Stimulated activated CD8-positive, alpha-beta memory T cell treated with anti-CD3 and anti-CD28 coated beads, Interleukin-7, amount 100 ng/mL, for 4 hours (primary cell): Measurements from ENCODE around the gene CFAP107.

ENCODE experiments used
- DNase-seq, 2 donors: peaks; one replicate each; pipeline ENCODE4 v3.0.0-alpha.2; 2020; ENCODE audit warnings: low read depth in 2 of 2

CFAP107 gene

DNA sequence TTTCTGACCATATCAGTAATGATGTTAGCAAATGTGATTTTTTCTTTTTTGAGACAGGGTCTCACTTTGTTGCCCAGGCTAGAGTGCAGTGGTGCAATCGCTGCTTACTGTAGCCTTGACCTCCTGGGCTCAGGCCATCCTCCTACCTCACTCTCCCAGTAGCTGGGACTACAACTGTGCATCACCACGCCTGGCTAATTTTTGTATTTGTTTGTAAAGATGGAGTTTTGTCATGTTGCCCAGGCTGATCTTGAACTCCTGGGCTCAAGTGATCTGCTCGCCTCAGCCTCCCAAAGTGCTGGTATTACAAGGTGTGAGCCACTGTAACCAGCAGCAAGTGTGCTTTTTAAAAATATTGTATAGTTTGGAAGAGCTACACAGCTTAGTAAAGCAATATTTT lies 4.1 kb upstream of the CFAP107 start:
- no peak for DNase-seq

DNA sequence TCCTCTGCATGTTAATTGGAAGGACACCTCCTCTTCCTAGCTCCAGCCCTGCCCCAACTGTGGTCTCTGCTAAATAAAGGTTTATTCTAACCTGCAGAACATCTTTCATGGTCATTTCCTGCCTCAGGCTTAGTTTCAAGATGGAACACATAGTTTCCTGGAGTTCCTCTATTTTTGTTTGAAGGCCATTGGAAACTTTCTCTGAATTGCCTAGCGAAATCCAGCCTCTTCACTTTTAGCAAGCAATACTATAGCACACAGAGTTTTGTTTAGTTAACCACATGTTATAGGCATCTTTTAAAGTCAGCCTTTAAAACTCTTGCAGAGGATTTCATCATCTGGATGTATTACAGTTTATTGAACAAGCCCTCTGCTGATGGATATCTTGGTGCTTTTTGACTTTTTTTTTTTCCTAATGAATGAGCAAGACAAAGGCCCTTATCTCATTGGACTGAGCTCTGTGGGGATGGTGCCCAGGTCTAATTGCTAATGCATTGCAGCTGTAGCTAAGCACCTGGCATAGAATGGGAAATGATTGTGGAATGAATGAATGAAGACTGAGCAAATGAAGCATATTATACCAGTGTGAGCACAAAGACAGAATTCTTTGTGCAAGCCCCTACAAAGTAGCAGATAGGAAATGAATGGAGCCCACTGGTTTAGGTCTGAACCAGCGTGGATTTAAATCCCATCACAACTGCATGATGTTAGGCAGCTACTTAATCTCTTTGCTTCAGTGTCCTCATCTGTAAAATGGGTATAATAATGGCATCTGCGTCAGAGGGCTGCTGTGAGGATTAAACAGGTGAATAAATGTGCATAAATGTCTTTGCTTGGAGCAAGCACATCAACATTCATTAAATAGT lies 641 bp upstream of the CFAP107 start:
- no peak for DNase-seq

DNA sequence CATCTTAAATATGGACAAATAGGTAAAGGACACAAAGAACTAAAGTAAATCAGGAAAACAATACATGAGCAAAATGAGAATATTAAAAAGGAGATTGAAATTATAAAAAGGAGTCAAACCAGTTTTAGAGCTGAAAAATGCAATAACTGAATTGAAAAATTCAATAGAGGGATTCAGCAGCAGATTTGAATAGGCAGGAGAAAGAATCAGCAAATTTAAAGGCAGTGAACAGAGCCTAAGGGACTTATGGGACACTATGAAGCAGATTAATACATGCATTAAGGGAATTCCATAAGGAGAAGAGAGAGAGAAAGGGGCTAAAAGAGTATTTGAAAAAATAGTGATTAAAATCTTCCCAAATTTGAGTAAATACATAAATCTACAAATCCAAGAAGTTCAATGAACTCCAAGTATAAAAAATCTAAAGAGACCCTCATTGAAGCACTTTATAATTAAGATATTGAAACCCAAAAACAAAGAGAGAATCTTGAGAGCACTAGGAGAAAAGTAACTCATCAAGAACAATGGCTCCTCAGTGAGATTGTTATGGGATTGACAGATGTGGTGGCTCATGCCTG lies 2.9 kb downstream of the CFAP107 start:
- no peak for DNase-seq

DNA sequence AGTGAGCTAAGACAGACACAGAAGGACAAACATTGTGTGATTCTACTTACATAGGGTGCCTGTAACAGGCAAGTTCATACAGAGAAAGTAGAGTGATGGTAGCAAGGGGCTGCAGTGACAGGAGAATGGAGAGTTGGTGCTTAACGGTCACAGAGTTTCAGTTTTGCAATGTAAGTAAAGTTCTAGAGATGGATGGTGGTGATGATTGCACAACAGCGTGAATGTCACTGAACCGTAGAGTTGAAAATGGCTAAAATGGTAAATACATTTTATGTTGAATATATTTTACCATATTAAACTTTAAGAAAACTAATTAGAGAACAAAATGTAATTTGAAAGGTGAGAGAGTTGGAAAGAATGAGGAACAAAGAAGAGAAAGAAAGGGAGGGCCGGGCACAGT lies 8.7 kb downstream of the CFAP107 start:
- no peak for DNase-seq

DNA sequence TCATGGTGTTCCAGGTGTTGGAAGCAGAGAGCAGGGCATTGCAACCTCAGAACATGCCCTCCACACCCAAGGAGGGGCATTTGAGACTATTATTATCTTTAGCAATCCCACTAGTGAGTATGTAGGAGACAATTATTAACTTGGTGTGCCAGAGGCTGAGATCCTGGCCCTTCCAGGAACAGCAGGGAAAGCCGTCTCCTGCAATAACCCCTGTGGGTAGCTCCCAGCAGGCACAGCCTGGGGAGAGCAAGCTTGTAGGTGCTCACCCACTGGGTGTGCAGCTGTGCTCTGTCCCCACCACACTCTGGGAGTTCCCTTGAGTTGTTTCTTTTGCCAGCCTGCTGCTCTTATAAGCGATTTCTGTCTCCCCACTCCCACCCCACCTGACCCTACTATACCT lies 10.3 kb downstream of the CFAP107 start:
- no peak for DNase-seq

DNA sequence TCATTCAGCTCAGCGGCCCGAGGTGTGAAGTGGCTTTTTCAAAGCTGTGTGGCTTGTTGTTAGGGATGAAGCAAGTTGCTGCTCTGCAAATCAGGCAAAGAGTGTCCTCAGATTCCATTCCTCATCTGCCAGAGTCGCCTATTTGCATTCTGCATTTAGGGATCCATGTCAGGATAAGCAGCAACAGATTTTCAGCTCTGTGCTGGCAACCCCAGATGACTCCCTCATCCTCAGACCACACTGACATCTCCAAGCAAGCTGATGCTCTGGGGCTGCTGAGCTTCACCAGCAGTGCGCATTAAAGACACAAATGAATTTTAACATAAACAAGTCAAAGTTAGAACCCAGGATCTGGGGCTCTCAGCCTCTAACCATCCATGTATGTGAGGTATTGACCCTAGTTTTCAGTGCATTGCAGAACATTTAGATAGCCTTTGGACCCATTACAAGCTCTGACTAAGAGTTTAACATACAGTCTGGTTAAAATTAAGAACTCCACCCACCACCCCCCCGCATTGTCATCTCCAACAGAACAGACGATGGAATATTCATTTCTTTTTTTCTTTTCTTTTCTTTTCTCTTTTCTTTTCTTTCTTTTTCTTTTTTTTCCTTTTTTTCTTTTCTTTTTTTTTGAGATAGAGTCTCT lies 10.9 kb downstream of the CFAP107 start:
- DNase-seq, result no peak

DNA sequence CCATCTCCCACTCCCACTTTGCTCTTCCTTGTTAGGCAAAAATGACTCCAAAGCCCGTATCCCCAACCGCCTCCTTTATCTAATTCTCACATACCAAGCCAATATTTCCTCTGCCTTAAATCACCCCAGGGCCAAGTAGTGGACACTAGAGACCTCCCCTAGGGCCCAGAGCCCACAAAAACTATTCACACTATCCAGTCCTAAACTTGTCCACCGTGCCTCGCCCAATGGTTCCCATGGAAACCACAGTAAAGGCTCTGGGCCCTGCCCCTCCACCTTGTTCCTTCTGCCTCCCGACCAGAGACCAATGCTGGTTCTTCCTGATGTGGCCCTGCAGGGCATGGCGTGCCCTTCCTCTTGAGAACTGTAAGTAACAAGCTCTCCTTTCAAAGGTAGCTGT lies 11.8 kb downstream of the CFAP107 start:
- DNase-seq, result no peak

DNA sequence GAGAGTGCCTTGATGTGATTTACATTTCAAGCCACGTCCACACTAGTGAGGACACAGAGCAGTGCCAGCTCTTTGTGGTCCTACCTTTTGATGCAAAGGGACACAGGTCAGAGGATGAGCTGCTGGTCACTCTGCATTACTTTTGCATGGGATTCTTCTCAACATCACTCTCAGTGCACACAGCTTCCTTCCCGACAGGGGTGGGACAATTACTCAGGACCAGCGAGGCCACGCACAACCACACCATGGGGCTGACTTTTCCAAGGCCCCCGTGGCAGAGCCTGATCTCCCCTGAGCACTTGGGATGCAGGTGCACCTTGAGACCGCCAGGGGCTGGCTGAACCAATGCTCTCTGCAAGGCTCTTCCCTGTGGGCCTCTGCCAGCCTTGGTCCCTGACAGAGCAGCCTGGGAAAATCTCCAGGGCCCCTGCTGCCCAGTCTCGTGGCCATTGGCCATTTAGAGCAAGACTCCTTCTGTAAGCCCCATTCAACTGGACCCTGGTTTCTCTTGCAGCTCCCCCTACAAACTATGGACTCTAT lies 14.3 kb downstream of the CFAP107 start:
- DNase-seq, result no peak

DNA sequence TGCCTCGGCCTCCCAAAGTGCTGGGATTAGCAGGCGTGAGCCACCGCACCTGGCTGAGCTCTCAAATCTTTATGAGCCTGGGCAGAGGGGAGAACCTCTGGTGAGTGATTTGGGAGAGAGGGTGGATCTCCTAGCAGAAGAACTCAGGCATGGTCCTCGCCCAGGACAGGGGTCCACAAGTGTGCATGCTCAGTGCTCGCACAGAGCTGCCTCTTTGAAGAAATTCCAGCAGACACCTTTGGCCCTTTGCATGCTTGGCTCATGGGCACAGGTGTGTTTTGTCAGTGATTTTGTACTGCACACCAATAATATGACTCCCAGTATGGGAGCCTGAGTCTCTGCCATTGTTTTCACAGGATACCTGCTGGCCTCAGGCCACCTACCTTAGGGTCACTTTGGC lies 15.8 kb downstream of the CFAP107 start:
- no peak for DNase-seq

DNA sequence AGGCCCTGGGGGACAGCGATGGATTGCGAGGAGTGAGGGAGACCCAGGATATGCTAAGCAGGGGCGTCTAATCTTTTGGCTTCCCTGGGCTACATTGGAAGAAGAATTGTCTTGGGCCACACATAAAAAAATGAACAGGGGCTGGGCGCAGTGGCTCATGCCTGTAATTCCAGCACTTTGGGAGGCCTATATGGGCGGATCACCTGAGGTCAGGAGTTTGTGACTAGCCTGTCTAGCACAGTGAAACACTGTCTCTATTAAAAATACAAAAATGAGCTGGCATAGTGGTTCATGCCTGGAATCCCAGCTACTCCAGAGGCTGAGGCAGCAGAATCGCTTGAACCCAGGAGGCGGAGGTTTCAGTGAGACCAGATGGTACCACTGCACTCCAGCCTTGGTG lies 16.8 kb downstream of the CFAP107 start:
- DNase-seq, result no peak

DNA sequence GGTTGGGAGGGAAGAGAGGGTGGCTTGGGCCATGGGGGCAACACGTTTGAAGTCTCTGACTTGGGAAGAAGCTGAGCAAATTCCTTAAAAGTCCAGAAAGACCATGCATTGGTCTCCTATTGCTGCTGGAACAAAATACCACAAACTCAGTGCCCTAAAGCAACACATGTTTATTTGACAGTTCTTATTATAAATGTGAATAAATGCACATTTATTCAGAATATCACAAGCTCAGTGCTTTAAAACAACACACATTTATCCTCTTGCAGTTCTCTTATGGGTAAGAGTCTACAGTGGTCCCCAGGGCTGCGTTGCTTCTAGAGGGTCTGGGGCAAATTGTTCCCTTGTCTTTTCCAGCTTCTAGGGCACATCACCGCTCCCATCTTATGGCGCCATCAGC lies 17.5 kb downstream of the CFAP107 start:
- DNase-seq, result no peak

DNA sequence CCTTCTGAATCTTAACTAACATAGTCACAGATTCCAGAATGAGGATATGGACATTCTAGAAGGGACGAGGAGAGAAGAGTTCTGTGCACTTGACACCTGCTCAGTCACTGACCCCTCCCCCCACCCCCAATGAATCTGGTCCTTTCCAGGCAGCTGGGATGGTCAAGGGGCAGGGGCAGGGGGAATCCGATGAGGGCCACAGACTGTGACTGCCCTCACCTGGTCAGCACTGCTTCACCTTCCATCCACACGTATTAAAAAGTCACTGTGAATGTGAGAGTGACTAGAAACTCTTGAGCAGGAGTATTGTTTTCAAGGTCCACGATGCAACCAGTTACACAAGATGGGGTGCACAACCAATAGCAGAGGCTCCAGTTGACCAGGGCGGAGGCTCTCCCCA lies 18.0 kb downstream of the CFAP107 start:
- no peak for DNase-seq

DNA sequence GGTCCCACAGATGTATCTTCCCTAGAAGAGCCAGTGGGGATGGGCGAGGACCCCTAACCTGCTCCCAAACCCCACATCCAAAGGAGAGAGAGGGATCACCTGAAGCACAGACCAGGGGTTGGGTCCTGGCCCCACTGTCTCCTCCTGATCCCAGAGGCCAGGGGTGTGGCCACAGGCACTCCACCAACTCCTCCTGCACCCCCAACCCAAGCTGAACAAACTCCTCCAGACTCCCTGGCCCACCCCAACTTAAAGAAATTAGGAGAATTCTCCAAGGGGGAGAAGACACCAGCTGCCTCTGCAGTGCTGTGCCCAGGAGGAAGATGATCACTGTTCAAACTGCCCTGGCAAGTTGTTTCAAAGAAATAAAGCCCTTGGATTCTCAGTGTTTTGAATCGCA lies 23.0 kb downstream of the CFAP107 start:
- no peak for DNase-seq

DNA sequence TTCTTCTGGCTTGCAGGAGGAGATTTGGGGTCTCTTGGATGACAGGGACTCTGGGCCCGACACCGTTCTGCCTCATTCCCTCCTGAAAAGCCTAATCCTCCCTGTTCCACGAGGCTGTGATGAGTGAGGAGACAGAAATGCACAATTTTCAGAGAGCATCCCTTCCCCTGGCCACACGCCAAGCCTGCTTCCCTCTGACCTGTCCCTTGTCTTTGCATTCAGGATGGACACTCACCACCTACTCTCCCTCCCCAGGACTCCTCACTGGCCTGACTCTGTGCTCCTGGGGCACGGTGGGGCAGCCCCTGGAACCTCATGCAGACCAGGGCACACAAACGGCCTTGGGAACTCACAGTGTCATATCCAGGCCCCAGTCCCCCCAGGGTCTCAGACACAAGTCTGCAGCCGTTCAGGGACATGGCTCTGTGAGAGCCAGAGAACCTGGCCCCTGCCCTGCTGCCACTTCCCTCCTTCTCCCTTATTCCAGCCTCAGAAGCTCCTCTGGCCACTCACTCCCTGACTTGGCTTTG lies 24.0 kb downstream of the CFAP107 start:
- no peak for DNase-seq

DNA sequence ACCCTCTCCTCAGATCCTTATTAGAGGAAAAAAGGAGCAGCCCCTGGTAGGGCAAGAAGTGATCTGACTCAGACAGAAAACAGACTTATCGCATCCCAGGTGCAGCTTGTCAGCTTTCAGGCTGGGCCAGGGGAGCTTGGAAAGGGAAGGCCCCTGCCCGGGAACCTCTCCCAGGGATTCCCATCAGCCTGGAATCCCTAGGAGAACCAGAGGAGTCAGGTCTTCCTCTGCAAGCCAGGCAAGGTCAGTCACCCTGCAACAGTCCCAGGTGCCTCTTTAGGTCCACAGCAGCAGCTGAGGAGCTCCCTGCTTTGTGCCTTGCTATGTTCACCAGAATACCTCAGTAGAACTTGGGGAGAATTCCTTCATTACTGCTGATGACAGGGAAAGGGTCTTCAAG lies 24.6 kb downstream of the CFAP107 start:
- DNase-seq, result no peak

DNA sequence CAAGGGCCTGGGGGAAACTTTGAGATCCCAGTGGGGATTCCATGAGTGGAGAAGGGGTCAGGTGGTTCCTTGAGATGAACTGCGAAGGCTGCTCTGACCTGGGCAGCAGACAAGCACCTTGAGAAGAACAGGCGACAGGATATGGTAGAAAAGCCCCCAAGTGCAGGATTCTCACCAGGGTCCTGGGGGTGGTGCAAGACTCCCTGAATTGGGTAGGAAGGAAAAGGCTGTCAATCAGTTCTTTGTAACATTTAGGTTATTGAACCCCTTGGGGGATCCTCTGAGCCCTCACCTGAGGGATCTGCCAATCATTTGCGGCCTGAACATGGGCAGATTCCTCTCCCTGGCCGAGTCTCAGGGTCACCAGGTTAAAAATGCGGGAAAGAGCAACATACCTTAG lies 25.2 kb downstream of the CFAP107 start:
- DNase-seq, result no peak

DNA sequence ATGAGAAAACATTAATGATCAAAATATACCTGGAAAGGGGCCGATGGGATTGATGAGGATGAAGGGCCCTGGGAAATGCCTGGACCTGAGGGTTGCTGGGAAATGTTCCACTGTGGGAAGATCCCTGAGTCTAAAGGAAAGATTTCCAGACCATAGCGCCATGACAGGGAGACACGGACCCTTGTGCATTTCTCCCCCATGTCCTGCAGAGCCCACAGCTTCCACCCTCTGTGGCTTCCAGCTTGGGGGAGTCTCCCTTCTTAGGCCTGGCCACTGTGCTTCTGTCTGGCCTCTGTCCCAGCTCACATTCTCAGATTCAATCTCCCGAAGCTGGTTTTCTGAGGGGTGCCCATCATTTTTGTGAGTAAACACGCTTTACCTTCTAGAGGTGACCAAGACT lies 26.5 kb downstream of the CFAP107 start:
- no peak for DNase-seq

DNA sequence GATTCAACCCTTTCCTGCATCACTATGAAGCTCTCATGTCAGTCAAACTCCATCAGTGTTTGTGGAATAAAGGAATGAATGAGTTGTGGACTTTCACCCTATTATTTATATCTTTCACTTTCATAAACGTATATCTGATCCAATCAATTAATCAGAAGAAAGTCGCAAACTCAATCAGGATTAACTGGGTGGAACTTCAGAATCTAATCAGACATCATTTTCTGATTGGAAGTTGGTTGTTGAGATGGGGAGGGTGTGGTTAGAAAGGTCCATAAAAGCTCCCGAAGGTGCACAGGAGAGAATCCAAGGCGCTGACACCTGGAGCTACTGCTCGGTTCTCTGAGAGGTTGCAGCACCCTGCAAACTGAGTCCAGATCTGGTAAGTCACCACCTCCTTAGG lies 27.4 kb downstream of the CFAP107 start, which contains the start of gene PRAMEF12:
Gene PRAMEF12, plus strand, starts transcription at position 301 of the 400 bp plus-strand sequence. CDS start 1,130 bp downstream, outside the sequence.
- DNase-seq, result no peak

DNA sequence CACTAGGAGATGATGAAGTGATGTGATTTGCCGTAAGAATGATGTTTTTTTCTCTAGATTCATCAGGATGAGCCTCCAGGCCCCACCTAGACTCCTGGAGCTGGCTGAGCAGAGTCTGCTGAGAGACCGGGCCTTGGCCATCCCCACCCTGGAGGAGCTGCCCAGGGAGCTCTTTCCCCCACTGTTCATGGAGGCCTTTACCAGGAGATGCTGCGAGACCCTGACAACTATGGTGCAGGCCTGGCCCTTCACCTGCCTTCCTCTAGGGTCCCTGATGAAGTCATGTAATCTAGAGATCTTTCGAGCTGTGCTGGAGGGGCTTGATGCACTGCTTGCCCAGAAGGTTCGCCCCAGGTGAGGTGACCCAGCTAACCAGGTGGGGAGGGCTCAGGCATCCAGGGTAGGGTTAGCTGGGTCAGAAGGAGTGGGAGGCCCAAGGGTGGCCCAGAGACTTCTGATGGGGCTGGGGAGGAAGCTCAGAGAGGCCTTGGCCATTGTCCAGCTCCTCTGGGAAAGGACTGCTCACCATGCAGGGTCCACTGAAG lies 28.9 kb downstream of the CFAP107 start:
- no peak for DNase-seq

DNA sequence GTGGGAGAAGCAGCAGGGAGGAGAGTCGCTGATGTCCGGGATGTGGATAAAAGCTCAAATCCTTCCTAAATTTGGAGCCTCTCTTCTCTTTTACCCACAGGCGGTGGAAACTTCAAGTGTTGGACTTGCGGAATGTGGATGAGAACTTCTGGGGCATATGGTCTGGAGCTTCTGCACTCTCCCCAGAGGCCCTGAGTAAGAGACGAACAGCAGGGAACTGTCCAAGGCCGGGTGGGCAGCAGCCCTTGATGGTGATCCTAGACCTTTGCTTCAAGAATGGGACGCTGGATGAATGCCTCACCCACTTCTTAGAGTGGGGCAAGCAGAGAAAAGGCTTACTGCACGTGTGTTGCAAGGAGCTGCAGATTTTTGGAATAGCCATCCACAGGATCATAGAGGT lies 29.4 kb downstream of the CFAP107 start:
- DNase-seq, result no peak

DNA sequence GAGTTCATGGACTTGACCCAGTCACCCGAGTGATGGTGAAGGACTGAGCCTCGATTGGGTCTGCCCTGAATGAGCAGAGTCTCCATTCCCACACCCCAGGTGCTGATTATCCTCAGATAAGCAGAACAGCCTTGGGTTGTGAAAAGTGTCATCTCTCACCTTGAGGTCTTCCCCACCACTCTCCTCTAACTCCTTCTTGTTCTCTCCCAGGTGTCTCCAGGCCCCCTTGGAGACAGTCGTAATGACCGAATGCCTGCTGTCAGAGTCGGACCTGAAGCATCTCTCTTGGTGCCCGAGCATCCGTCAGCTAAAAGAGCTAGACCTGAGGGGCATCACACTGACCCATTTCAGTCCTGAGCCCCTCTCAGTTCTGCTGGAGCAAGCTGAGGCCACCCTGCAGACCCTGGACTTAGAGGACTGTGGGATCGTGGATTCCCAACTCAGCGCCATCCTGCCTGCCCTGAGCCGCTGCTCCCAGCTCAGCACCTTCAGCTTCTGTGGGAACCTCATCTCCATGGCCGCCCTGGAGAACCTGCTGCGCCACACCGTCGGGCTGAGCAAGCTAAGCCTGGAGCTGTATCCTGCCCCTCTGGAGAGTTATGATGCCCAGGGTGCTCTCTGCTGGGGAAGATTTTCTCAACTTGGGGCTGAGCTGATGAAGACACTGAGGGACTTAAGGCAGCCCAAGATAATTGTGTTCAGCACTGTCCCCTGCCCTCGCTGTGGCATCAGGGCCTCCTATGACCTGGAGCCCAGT lies 31.0 kb downstream of the CFAP107 start:
- DNase-seq, result no peak
